ENCODE data around the gene TWNK. TPM values are rescaled to one million over a fixed set of nuclear protein-coding genes. Genes with fewer than 3 reads are reported as not detected.

The TWNK gene
- total RNA-seq, 1 experiment from 2014 or later: 38.7 TPM

DNA sequence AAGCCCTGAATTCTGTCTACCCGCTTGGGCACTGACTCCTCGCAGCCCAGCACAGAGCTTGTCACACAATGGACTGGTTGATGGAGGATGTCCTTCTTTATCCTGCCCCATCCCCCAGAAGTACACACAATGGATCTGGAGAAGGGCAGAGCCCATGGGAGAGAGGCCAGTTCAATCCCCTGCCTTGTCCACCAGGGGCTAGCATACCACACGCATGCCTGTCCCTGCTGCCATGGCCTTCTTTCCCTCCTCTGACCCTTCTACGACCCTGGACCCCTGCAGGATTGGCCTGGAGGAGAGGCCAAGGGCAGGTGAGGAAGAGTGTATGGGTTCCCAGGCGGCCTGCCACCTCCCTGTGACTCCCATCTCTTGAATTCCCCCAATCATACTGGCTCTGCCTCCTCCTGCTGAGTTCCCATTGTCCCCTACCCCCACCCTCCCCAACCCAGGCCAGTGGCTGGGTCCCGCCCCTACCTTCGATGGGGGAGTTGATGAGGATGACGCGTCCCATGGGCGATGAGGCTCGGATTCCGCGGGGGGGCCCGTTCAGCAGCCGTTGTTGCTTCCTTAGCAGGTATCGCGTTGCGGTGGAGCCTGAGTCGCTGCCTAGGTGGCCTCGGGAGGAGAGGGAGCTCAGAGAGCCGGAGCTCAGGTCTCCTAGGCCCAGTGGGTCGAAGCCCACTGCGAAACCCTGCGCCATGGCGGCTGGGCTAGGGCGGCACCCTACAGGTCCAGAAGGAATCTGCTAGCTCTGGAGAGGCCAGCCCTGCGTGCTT, 42.4 kb downstream of the TWNK start:
- Histone ChIP-seq H3K23me2 (ENCODE audit: insufficient read length, low read depth, low read length, poor library complexity, severe bottlenecking) (peaks cover 13% of the 10 kb centered on the region), H3K14ac (ENCODE audit: insufficient read depth, low read length) (no peak overlapping the region; the same call in 1 of the 2 replicates), H2BK15ac (ENCODE audit: low read depth, low read length) (no peak overlapping the region), H4K5ac (ENCODE audit: insufficient read length, low read depth, low read length) (no peak overlapping the region), H3K79me2 (ENCODE audit: insufficient read depth, low read length) (no peaks in the 10 kb centered on the region), H3K56ac (ENCODE audit: insufficient read length, low read depth, low read length) (no peak overlapping the region), H4K20me1 (ENCODE audit: control insufficient read depth, insufficient read depth, insufficient read length) (no peaks in the 10 kb centered on the region), H3K4me1 (ENCODE audit: insufficient read depth, low read length) (peaks cover 4% of the 10 kb centered on the region; the same call in 1 of the 2 replicates), H4K8ac (replicated peaks; ENCODE audit: insufficient read length, low read depth, low read length) (no peak overlapping the region), H3K9me3 (ENCODE audit: control insufficient read depth, low read depth, low read length) (no peaks in the 10 kb centered on the region), H2BK5ac (ENCODE audit: insufficient read length, low read length) (no peak overlapping the region), H2AFZ (ENCODE audit: low read length) (no peak overlapping the region), H3K4ac (ENCODE audit: low read depth, low read length) (no peak overlapping the region), H3K9ac (ENCODE audit: extremely low read depth, insufficient read length, low read length) (no peak overlapping the region), H2AK5ac (ENCODE audit: insufficient read length, low read length) (no peak overlapping the region), H3T11ph (ENCODE audit: low read length) (no peak overlapping the region), H4K91ac (ENCODE audit: insufficient read length, low read depth, low read length) (no peak overlapping the region), H3K27me3 (ENCODE audit: insufficient read depth, low read length) (peaks cover 4% of the 10 kb centered on the region; the same call in 1 of the 2 replicates), H2BK12ac (ENCODE audit: insufficient read length, low read depth, low read length) (no peak overlapping the region), H3K79me1 (ENCODE audit: insufficient read depth, low read depth, low read length, poor library complexity, severe bottlenecking) (no peaks in the 10 kb centered on the region), H2BK20ac (ENCODE audit: low read depth, low read length, poor library complexity, severe bottlenecking) (no peak overlapping the region), H2BK120ac (ENCODE audit: low read depth, low read length, poor library complexity, severe bottlenecking) (no peak overlapping the region), H3K23ac (ENCODE audit: insufficient read length, low read depth, low read length) (no peak overlapping the region), H3K18ac (ENCODE audit: insufficient read length, low read depth, low read length) (no peak overlapping the region), H3K27ac (ENCODE audit: insufficient read length, low read depth, low read length) (no peak overlapping the region), H3K4me2 (ENCODE audit: insufficient read depth, insufficient read length, low read length) (no peak overlapping the region)
- no CpG with 5 or more reads among the region's 27 CpGs for WGBS (ENCODE audit: extremely low coverage, insufficient read length, low lambda C conversion rate)
- Mint-ChIP-seq H3K4me1 (peaks cover 34 to 50% of the 10 kb centered on the region in 2 experiments), H3K4me3 (no peak overlapping the region), H3K9me3 (no peaks in the 10 kb centered on the region; a peak in 1 of 5 replicates), H3K27me3 (ENCODE audit: low read depth) (peaks cover 58% of the 10 kb centered on the region), H3K27ac (peak overlapping the region in 1 of 3 experiments; percentile 77; a peak in 1 of 7 replicates), H3K36me3 (ENCODE audit: insufficient read depth in 1 of 3, low read depth in 3 of 3) (no peaks in the 10 kb centered on the region)
- peak; percentile 56 for TF ChIP-seq CTCF (conservative IDR thresholded peaks at IDR 0.05)
- DNase-seq: peak; percentile 72
